ENCODE results near the gene HP1BP3.
"Not testable (repeated sequence)": the region's sequence is repeated elsewhere in the genome, so short reads cannot be mapped to it uniquely, and the experiment has no call there.

The HP1BP3 gene

GRCh38 chr1:20719261-20719660 is 67.8 kb downstream of the HP1BP3 start:
- no peak overlapping the region for H3K27ac ChIP-seq
- H2AFZ ChIP-seq, result no peak overlapping the region
- no peaks in the 10 kb centered on the region for H3K4me1 ChIP-seq
- H3K4me2 ChIP-seq (ENCODE audit: low read length), result no peak overlapping the region
- H3K9ac ChIP-seq, result no peak overlapping the region
- no peaks in the 10 kb centered on the region for H3K36me3 ChIP-seq (ENCODE audit: control insufficient read depth, insufficient read depth, low read length)
- no peak overlapping the region for H3K4me3 ChIP-seq (ENCODE audit: low read depth, low read length)
- H3K9me3 ChIP-seq (ENCODE audit: control insufficient read depth, low read length), result no peaks in the 10 kb centered on the region
- TF ChIP-seq CTCF (IDR thresholded peaks at IDR 0.05), result no peak
- no peaks in the 10 kb centered on the region for H3K79me2 ChIP-seq
- H3K27me3 ChIP-seq (ENCODE audit: control insufficient read depth, insufficient read depth, low read length), result no peaks in the 10 kb centered on the region

GRCh38 chr1:20718343-20718882 is 68.7 kb downstream of the HP1BP3 start:
- H3K9ac ChIP-seq; H3K36me3 ChIP-seq (ENCODE audit: control insufficient read depth, insufficient read depth, low read length); H3K79me2 ChIP-seq; H3K27me3 ChIP-seq (ENCODE audit: control insufficient read depth, insufficient read depth, low read length); H3K9me3 ChIP-seq (ENCODE audit: control insufficient read depth, low read length); H3K4me1 ChIP-seq; H3K27ac ChIP-seq: not testable (repeated sequence)
- Histone ChIP-seq H3K4me2 (ENCODE audit: low read length) (peak overlapping the region; percentile 74), H2AFZ (peak overlapping the region; percentile 43), H3K4me3 (ENCODE audit: low read depth, low read length) (peak overlapping the region; percentile 40)

GRCh38 chr1:20717452-20718342 is 69.4 kb downstream of the HP1BP3 start, which contains the start of gene KIF17:
Gene KIF17, minus strand, starts transcription at chr1:20718007. Its CDS starts 301 bp downstream, at chr1:20717706.
- H3K9me3 ChIP-seq (ENCODE audit: control insufficient read depth, low read length), result no peaks in the 10 kb centered on the region
- H3K27ac ChIP-seq, result no peak within 1 kb of the TSS
- no peak within 1 kb of the TSS for H3K9ac ChIP-seq
- H3K4me1 ChIP-seq, result no peaks in the 10 kb centered on the region
- H3K4me3 ChIP-seq (ENCODE audit: low read depth, low read length), result peak within 1 kb of the TSS; percentile 40
- H3K27me3 ChIP-seq (ENCODE audit: control insufficient read depth, insufficient read depth, low read length), result no peaks in the 10 kb centered on the region
- peak within 1 kb of the TSS; percentile 46 for H2AFZ ChIP-seq
- no peak for TF ChIP-seq CTCF (IDR thresholded peaks at IDR 0.05)
- H3K36me3 ChIP-seq (ENCODE audit: control insufficient read depth, insufficient read depth, low read length), result no peaks in the 10 kb centered on the region
- peak within 1 kb of the TSS; percentile 74 for H3K4me2 ChIP-seq (ENCODE audit: low read length)
- H3K79me2 ChIP-seq, result no peaks in the 10 kb centered on the region

GRCh38 chr1:20716232-20716631 is 70.9 kb downstream of the HP1BP3 start:
- Histone ChIP-seq H3K9me3 (ENCODE audit: control insufficient read depth, low read length) (no peaks in the 10 kb centered on the region), H3K4me3 (ENCODE audit: low read depth, low read length) (no peak overlapping the region), H3K9ac (no peak overlapping the region), H3K4me1 (no peaks in the 10 kb centered on the region), H3K27me3 (ENCODE audit: control insufficient read depth, insufficient read depth, low read length) (no peaks in the 10 kb centered on the region), H2AFZ (no peak overlapping the region), H3K36me3 (ENCODE audit: control insufficient read depth, insufficient read depth, low read length) (no peaks in the 10 kb centered on the region), H3K4me2 (ENCODE audit: low read length) (no peak overlapping the region), H3K27ac (no peak overlapping the region), H3K79me2 (no peaks in the 10 kb centered on the region)
- no peak for TF ChIP-seq CTCF (IDR thresholded peaks at IDR 0.05)

- Histone ChIP-seq H3K9me3 (ENCODE audit: control insufficient read depth, low read length) (no peaks in the 10 kb centered on the region), H3K36me3 (ENCODE audit: control insufficient read depth, insufficient read depth, low read length) (no peaks in the 10 kb centered on the region), H2AFZ (no peak overlapping the region), H3K79me2 (no peaks in the 10 kb centered on the region), H3K27me3 (ENCODE audit: control insufficient read depth, insufficient read depth, low read length) (no peaks in the 10 kb centered on the region), H3K4me3 (ENCODE audit: low read depth, low read length) (no peak overlapping the region), H3K4me2 (ENCODE audit: low read length) (no peak overlapping the region), H3K9ac (no peak overlapping the region), H3K4me1 (no peaks in the 10 kb centered on the region), H3K27ac (no peak overlapping the region)
- no peak for TF ChIP-seq CTCF (IDR thresholded peaks at IDR 0.05)
Measured at GRCh38 chr1:20715406-20715805, 71.7 kb downstream of the HP1BP3 start.
